Peyer's patch (tissue), 4 donors: Measurements from ENCODE around the gene ENOPH1. TPM values are rescaled to one million over a fixed set of nuclear protein-coding genes. Genes with fewer than 3 reads are reported as not detected.

ENCODE experiments used
- DNase-seq, 3 donors: peaks; one replicate each; pipeline ENCODE4 v3.0.0-alpha.2; 2017 to 2019
- H3K27ac ChIP-seq, 4 donors: fragments of 200-600 bp; sonication (generic); one replicate each; pipeline ENCODE4 v1.5.1; 2016 to 2019
- H3K27me3 ChIP-seq, 2 donors: fragments of 200-600 bp; sonication (generic); one replicate each; pipeline ENCODE4 v1.5.1; 2019
- H3K36me3 ChIP-seq, 3 donors: fragments of 200-600 bp; sonication (generic); one replicate each; pipeline ENCODE4 v1.5.1; 2016 to 2019
- H3K4me1 ChIP-seq, 4 donors: fragments of 200-600 bp; sonication (generic); one replicate each; pipeline ENCODE4 v1.5.1; 2016 to 2019
- H3K4me3 ChIP-seq, 4 donors: fragments of 200-600 bp; sonication (generic); 1 replicate in 3 of 4; 2 replicates in 1 of 4; pipeline ENCODE4 v1.5.1; 2016 to 2019; ENCODE audit warnings: mild to moderate bottlenecking in 1 of 4
- H3K9me3 ChIP-seq, 4 donors: fragments of 200-600 bp; sonication (generic); one replicate each; pipeline ENCODE4 v1.5.1; 2016 to 2019; ENCODE audit warnings: mild to moderate bottlenecking in 1 of 4
- CTCF ChIP-seq, 6 experiments: fragments of 450-650 bp in 4 of 6; fragments of 200-600 bp in 2 of 6; sonication (generic) in 1 of 6; IDR thresholded peaks; one replicate each; pipeline ENCODE4 v1.5.1; 2017 to 2019; ENCODE audit warnings: antibody characterized with exemption in 6 of 6, mild to moderate bottlenecking in 3 of 6, moderate library complexity in 1 of 6
- POLR2A ChIP-seq, 2 donors: fragments of 450-650 bp; IDR thresholded peaks; one replicate each; pipeline ENCODE4 v1.5.1; 2017; ENCODE audit warnings: antibody characterized with exemption in 2 of 2, mild to moderate bottlenecking in 2 of 2, moderate library complexity in 2 of 2
- total RNA-seq, 4 donors: library from RNA; depleted of rRNA; stranded (reverse); fragments of >200 nt; gene quantifications; one replicate each; pipeline ENCODE4 v1.1.0, GENCODE V29; 2016

ENOPH1 gene
- total RNA-seq, 4 donors from 2014 or later = 8.2 to 18.6 (median 15.2) TPM

- no peak for DNase-seq
- H3K27ac ChIP-seq = no peak overlapping the region
- no peaks in the 10 kb centered on the region for H3K9me3 ChIP-seq
- no peak for TF ChIP-seq CTCF (IDR thresholded peaks at IDR 0.05)
- TF ChIP-seq POLR2A (IDR thresholded peaks at IDR 0.05) = no peak
- H3K27me3 ChIP-seq = no peaks in the 10 kb centered on the region
- no peak overlapping the region for H3K4me3 ChIP-seq
- H3K4me1 ChIP-seq = peaks cover under 1 to 17% (median 6%) of the 10 kb centered on the region in 4 donors
- peaks cover 0 to 52% (median 3%) of the 10 kb centered on the region in 3 donors for H3K36me3 ChIP-seq
These were observed 7.8 kb upstream of the ENOPH1 start for GRCh38 chr4:82422616-82423015.

GRCh38 chr4:82423245-82424054, 6.9 kb upstream of the ENOPH1 start:
- Histone ChIP-seq H3K36me3 (peaks cover 0 to 52% (median 3%) of the 10 kb centered on the region in 3 donors), H3K4me3 (no peak overlapping the region), H3K4me1 (peaks cover 3 to 22% (median 8%) of the 10 kb centered on the region in 4 donors), H3K27me3 (no peaks in the 10 kb centered on the region), H3K27ac (no peak overlapping the region), H3K9me3 (no peaks in the 10 kb centered on the region)
- no peak for TF ChIP-seq POLR2A (IDR thresholded peaks at IDR 0.05)
- no peak for TF ChIP-seq CTCF (IDR thresholded peaks at IDR 0.05)
- no peak for DNase-seq

GRCh38 chr4:82425478-82425877, 4.9 kb upstream of the ENOPH1 start:
- Histone ChIP-seq H3K9me3 (no peaks in the 10 kb centered on the region), H3K4me1 (peaks cover 3 to 22% (median 8%) of the 10 kb centered on the region in 4 donors), H3K36me3 (peaks cover 0 to 52% (median 3%) of the 10 kb centered on the region in 3 donors), H3K4me3 (no peak overlapping the region), H3K27me3 (no peaks in the 10 kb centered on the region), H3K27ac (no peak overlapping the region)
- TF ChIP-seq CTCF (IDR thresholded peaks at IDR 0.05) (no peak), POLR2A (IDR thresholded peaks at IDR 0.05) (no peak)
- no peak for DNase-seq

GRCh38 chr4:82428526-82428968, 1.8 kb upstream of the ENOPH1 start:
- peak overlapping the region; percentile 98 to 100 (median 99) for H3K27ac ChIP-seq
- H3K36me3 ChIP-seq = peaks cover 0 to 37% (median 3%) of the 10 kb centered on the region in 3 donors
- peaks cover 3 to 39% (median 8%) of the 10 kb centered on the region in 4 donors for H3K4me1 ChIP-seq
- no peaks in the 10 kb centered on the region for H3K27me3 ChIP-seq
- no peaks in the 10 kb centered on the region for H3K9me3 ChIP-seq
- TF ChIP-seq CTCF (IDR thresholded peaks at IDR 0.05) (no peak), POLR2A (IDR thresholded peaks at IDR 0.05) (no peak)
- H3K4me3 ChIP-seq = peak overlapping the region; percentile 86 to 90 (median 89)
- no peak for DNase-seq

- peaks cover 3 to 39% (median 8%) of the 10 kb centered on the region in 4 donors for H3K4me1 ChIP-seq
- H3K4me3 ChIP-seq = peak overlapping the region; percentile 86 to 90 (median 89)
- H3K9me3 ChIP-seq = no peaks in the 10 kb centered on the region
- H3K27ac ChIP-seq = peak overlapping the region; percentile 98 to 100 (median 99)
- no peaks in the 10 kb centered on the region for H3K27me3 ChIP-seq
- peak; percentile 84 to 97 (median 96) for DNase-seq
- peaks cover 0 to 31% (median 2%) of the 10 kb centered on the region in 3 donors for H3K36me3 ChIP-seq
- peak; percentile 95 to 99 (median 99) for TF ChIP-seq CTCF (IDR thresholded peaks at IDR 0.05)
- TF ChIP-seq POLR2A (IDR thresholded peaks at IDR 0.05) = peak; percentile 48 to 70
These were observed 1.2 kb upstream of the ENOPH1 start for GRCh38 chr4:82428969-82429727.
